GM21526 (cell line): Measurements from ENCODE around the gene MB21D2.
A peak's percentile ranks its signal among the peaks of the same experiment; 100 is the strongest.
"Not testable (repeated sequence)": the region's sequence is repeated elsewhere in the genome, so short reads cannot be mapped to it uniquely, and the experiment has no call there.

Source experiments
- ATAC-seq: cut with Tn5 transposase; IDR thresholded peaks from one replicate; pipeline ENCODE4 v1.9.1; 2021; ENCODE audit warnings: moderate library complexity; ENCODE audit not compliant: unreplicated experiment, low FRiP score

Gene MB21D2

GRCh38 chr3:192817506-192817905 lies 100.2 kb downstream of the MB21D2 start:
- no peak for ATAC-seq

- ATAC-seq = no peak
These were observed 100.6 kb downstream of the MB21D2 start for GRCh38 chr3:192817053-192817452.

- ATAC-seq = no peak
These were observed 101.3 kb downstream of the MB21D2 start for GRCh38 chr3:192816351-192816750.

GRCh38 chr3:192812743-192813383 lies 104.8 kb downstream of the MB21D2 start:
- no peak for ATAC-seq

GRCh38 chr3:192805711-192806110 lies 111.9 kb downstream of the MB21D2 start:
- no peak for ATAC-seq

GRCh38 chr3:192804502-192804901 lies 113.2 kb downstream of the MB21D2 start:
- no peak for ATAC-seq

- peak; percentile 56 for ATAC-seq
These were observed 114.4 kb downstream of the MB21D2 start for GRCh38 chr3:192802957-192803899.

- ATAC-seq = no peak
These were observed 115.7 kb downstream of the MB21D2 start for GRCh38 chr3:192801985-192802384.

- ATAC-seq = no peak
These were observed 117.9 kb downstream of the MB21D2 start for GRCh38 chr3:192799721-192800120.

- ATAC-seq = no peak
These were observed 122.6 kb downstream of the MB21D2 start for GRCh38 chr3:192795021-192795420.

- no peak for ATAC-seq
These were observed 123.4 kb downstream of the MB21D2 start for GRCh38 chr3:192794216-192794615.

- not testable (repeated sequence) for ATAC-seq
These were observed 128.7 kb downstream of the MB21D2 start for GRCh38 chr3:192788816-192789515.

- ATAC-seq = no peak
These were observed 139.1 kb downstream of the MB21D2 start for GRCh38 chr3:192778508-192778907.

- not testable (repeated sequence) for ATAC-seq
These were observed 143.3 kb downstream of the MB21D2 start for GRCh38 chr3:192774341-192774740.

GRCh38 chr3:192772240-192772894 lies 145.3 kb downstream of the MB21D2 start:
- peak; percentile 53 for ATAC-seq

- ATAC-seq = no peak
These were observed 159.0 kb downstream of the MB21D2 start for GRCh38 chr3:192758654-192759053.

- no peak for ATAC-seq
These were observed 166.5 kb downstream of the MB21D2 start for GRCh38 chr3:192751148-192751547.

GRCh38 chr3:192750201-192750600 lies 167.5 kb downstream of the MB21D2 start:
- no peak for ATAC-seq

GRCh38 chr3:192747746-192748145 lies 169.9 kb downstream of the MB21D2 start:
- ATAC-seq = no peak

- ATAC-seq = no peak
These were observed 170.5 kb downstream of the MB21D2 start for GRCh38 chr3:192747145-192747544.
